ENCODE data around the gene USP48. TPM values are rescaled to one million over a fixed set of nuclear protein-coding genes. Genes with fewer than 3 reads are reported as not detected.

USP48 gene
- total and polyA plus RNA-seq, 2 of the 8 experiments (the other 6 are each of a cell fraction or from before 2014, with no cell fraction given): 12.8 to 83.5 TPM

DNA sequence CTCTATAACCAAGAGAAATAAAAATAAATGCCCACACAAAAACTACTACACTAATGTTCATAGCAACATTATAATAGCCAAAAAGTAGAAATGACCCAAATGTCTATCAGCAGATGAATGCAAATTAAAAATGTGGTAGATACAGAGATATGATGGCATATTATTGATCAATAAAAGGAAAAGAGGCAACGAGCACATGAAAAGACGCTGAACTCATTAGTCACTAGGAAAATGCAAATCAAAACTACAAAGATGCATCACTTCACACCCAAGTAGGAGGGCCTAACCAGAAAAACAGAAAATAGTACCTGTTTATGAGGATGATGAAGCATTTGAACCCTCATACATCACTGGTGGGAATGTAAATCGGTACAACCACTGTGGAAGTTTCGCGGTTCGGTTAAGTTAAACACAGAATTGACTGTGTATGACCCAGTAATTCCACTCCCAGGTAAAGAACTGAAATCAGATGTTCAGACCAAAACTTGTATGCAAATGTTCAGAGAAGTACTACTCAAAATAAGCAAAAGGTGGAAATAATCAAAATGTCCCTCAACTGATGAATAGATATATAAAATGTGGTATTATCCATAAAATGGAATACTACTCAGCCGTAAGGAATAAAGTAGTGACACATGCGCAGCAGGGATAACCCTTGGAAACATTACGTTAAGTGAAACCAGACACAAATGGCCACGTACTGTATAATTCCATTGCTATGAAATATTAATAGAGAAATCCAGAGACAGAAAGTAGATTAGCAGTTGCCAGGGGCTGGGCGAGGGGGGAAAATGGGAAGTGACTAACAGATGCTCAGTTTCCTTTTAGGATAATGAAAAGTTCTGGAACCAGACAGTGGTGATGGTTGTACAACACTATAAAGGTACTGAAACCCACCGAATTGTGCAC is 3.1 kb downstream of the USP48 start (continued):
- no peak for TF ChIP-seq EGR1 (IDR thresholded peaks at IDR 0.05; ENCODE audit: borderline replicate concordance, low read depth, low read length)
- TF ChIP-seq, protein P1, sequence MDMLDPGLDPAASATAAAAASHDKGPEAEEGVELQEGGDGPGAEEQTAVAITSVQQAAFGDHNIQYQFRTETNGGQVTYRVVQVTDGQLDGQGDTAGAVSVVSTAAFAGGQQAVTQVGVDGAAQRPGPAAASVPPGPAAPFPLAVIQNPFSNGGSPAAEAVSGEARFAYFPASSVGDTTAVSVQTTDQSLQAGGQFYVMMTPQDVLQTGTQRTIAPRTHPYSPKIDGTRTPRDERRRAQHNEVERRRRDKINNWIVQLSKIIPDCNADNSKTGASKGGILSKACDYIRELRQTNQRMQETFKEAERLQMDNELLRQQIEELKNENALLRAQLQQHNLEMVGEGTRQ (IDR thresholded peaks at IDR 0.05; ENCODE audit: low read length): no peak
- TF ChIP-seq SIX5 (IDR thresholded peaks at IDR 0.05; ENCODE audit: low read depth, low read length): no peak
- TF ChIP-seq TAF1 (IDR thresholded peaks at IDR 0.05; ENCODE audit: low read depth, low read length): no peak
- TF ChIP-seq CBX5 (IDR thresholded peaks at IDR 0.05; ENCODE audit: low read depth, low read length): no peak
